ENCODE measurements around the gene ATXN1.

DNA sequence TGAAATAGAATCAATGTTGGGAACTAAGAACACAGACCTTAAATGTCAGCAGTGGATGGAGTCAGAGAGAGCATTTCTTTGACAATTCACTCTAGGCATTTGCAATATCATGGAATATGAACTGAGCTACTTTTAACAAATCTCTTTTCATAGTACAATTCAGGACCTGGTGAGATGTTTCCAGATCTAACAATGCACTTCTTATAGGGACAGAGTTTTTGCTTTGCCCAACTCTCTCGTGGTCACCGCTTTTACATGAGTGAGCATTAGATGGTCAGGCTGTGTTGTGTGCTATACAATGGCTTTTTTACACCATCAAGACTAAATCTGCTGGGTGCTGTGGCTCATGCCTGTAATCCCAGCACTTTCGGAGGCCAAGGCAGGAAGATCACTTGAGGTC, 233.6 kb downstream of the ATXN1 start:
- TF ChIP-seq ZNF146 (tag by site-specific recombination; IDR thresholded peaks at IDR 0.05) (no peak), KLF10 (tag by site-specific recombination; IDR thresholded peaks at IDR 0.05) (no peak), ZFP3 (tag by site-specific recombination; IDR thresholded peaks at IDR 0.05; ENCODE audit: low read depth) (no peak), OSR2 (tag by site-specific recombination; IDR thresholded peaks at IDR 0.05) (no peak), YY1 (tag by site-specific recombination; IDR thresholded peaks at IDR 0.05) (no peak)
- TF ChIP-seq, protein P1, sequence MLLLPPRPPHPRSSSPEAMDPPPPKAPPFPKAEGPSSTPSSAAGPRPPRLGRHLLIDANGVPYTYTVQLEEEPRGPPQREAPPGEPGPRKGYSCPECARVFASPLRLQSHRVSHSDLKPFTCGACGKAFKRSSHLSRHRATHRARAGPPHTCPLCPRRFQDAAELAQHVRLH (tag by site-specific recombination; IDR thresholded peaks at IDR 0.05), result no peak
- TF ChIP-seq, protein P2, sequence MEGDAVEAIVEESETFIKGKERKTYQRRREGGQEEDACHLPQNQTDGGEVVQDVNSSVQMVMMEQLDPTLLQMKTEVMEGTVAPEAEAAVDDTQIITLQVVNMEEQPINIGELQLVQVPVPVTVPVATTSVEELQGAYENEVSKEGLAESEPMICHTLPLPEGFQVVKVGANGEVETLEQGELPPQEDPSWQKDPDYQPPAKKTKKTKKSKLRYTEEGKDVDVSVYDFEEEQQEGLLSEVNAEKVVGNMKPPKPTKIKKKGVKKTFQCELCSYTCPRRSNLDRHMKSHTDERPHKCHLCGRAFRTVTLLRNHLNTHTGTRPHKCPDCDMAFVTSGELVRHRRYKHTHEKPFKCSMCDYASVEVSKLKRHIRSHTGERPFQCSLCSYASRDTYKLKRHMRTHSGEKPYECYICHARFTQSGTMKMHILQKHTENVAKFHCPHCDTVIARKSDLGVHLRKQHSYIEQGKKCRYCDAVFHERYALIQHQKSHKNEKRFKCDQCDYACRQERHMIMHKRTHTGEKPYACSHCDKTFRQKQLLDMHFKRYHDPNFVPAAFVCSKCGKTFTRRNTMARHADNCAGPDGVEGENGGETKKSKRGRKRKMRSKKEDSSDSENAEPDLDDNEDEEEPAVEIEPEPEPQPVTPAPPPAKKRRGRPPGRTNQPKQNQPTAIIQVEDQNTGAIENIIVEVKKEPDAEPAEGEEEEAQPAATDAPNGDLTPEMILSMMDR (tag by site-specific recombination; IDR thresholded peaks at IDR 0.05), result no peak
- TF ChIP-seq, protein P3, sequence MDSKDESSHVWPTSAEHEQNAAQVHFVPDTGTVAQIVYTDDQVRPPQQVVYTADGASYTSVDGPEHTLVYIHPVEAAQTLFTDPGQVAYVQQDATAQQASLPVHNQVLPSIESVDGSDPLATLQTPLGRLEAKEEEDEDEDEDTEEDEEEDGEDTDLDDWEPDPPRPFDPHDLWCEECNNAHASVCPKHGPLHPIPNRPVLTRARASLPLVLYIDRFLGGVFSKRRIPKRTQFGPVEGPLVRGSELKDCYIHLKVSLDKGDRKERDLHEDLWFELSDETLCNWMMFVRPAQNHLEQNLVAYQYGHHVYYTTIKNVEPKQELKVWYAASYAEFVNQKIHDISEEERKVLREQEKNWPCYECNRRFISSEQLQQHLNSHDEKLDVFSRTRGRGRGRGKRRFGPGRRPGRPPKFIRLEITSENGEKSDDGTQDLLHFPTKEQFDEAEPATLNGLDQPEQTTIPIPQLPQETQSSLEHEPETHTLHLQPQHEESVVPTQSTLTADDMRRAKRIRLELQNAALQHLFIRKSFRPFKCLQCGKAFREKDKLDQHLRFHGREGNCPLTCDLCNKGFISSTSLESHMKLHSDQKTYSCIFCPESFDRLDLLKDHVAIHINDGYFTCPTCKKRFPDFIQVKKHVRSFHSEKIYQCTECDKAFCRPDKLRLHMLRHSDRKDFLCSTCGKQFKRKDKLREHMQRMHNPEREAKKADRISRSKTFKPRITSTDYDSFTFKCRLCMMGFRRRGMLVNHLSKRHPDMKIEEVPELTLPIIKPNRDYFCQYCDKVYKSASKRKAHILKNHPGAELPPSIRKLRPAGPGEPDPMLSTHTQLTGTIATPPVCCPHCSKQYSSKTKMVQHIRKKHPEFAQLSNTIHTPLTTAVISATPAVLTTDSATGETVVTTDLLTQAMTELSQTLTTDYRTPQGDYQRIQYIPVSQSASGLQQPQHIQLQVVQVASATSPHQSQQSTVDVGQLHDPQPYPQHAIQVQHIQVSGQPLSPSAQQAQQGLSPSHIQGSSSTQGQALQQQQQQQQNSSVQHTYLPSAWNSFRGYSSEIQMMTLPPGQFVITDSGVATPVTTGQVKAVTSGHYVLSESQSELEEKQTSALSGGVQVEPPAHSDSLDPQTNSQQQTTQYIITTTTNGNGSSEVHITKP (tag by site-specific recombination; IDR thresholded peaks at IDR 0.05), result no peak
- TF ChIP-seq, protein P4, sequence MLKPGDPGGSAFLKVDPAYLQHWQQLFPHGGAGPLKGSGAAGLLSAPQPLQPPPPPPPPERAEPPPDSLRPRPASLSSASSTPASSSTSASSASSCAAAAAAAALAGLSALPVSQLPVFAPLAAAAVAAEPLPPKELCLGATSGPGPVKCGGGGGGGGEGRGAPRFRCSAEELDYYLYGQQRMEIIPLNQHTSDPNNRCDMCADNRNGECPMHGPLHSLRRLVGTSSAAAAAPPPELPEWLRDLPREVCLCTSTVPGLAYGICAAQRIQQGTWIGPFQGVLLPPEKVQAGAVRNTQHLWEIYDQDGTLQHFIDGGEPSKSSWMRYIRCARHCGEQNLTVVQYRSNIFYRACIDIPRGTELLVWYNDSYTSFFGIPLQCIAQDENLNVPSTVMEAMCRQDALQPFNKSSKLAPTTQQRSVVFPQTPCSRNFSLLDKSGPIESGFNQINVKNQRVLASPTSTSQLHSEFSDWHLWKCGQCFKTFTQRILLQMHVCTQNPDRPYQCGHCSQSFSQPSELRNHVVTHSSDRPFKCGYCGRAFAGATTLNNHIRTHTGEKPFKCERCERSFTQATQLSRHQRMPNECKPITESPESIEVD (tag by site-specific recombination; IDR thresholded peaks at IDR 0.05), result no peak
